Peyer's patch (tissue), 4 donors: Measurements from ENCODE around the gene EPHA8.

Experiments
- CTCF ChIP-seq, 6 experiments: fragments of 450-650 bp in 4 of 6; fragments of 200-600 bp in 2 of 6; sonication (generic) in 1 of 6; IDR thresholded peaks; one replicate each; pipeline ENCODE4 v1.5.1; 2017 to 2019; ENCODE audit warnings: antibody characterized with exemption in 6 of 6, mild to moderate bottlenecking in 3 of 6, moderate library complexity in 1 of 6
- POLR2A ChIP-seq, 2 donors: fragments of 450-650 bp; IDR thresholded peaks; one replicate each; pipeline ENCODE4 v1.5.1; 2017; ENCODE audit warnings: antibody characterized with exemption in 2 of 2, mild to moderate bottlenecking in 2 of 2, moderate library complexity in 2 of 2

- TF ChIP-seq POLR2A (IDR thresholded peaks at IDR 0.05): no peak
- TF ChIP-seq CTCF (IDR thresholded peaks at IDR 0.05): no peak
Observed at GRCh38 chr1:22652881-22653316, 89.6 kb downstream of the EPHA8 start, which contains the start of gene C1QB.
